HepG2 (cell line): ENCODE results near the gene NOP56. TPM values are rescaled to one million over a fixed set of nuclear protein-coding genes. Genes with fewer than 3 reads are reported as not detected.

Source experiments
- ATAC-seq: fragments of 200-7000 bp; cut with Tn5 transposase; 3 replicates; pipeline ENCODE4 v1.9.1; 2020; ENCODE audit warnings: mild to moderate bottlenecking, moderate library complexity
- BruUV-seq: library from RNA; stranded (reverse); fragments of 400-500 nt; replicated peaks from 2 replicates; lab custom pipeline; 2021; lab: Mats Ljungman, UMichigan
- CTCF ChIA-PET: fragments of 300-600 bp; formaldehyde crosslinking; extraction: SDS; loops from one replicate; lab custom pipeline; 2021; ENCODE audit warnings: low total read pairs, inconsistent platforms, low intra/inter-chr PET ratio; lab: Yijun Ruan, JAX
- POLR2A ChIA-PET: fragments of 350-600 bp; sonication (Branson Sonifier 250); formaldehyde crosslinking; loops from one replicate; lab custom pipeline; 2020; ENCODE audit warnings: antibody characterized with exemption, inconsistent platforms; lab: Yijun Ruan, JAX
- DNase-seq: peaks from one replicate; pipeline ENCODE4 v3.0.0-alpha.2; 2015; ENCODE audit warnings: low spot score
- FAIRE-seq: peaks from 3 replicates; lab custom pipeline; 2011; peaks lifted over from hg19 to GRCh38; lab: Jason Lieb, UNC
- H2AFZ ChIP-seq: one replicate; pipeline ENCODE4 v1.6.1; 2011; ENCODE audit warnings: low read length, inconsistent platforms
- H3K27ac ChIP-seq: fragments of 300-600 bp; 3 replicates; pipeline ENCODE4 v1.8.0; 2011; ENCODE audit warnings: mixed run types, mild to moderate bottlenecking, mixed read lengths, low read length, inconsistent platforms; ENCODE audit not compliant: insufficient read depth; ENCODE audit errors: extremely low read length
- H3K27me3 ChIP-seq, 2 experiments: fragments of 200-600 bp in 1 of 2; 2 replicates in 1 of 2; 3 replicates in 1 of 2; pipeline versions ENCODE4 v1.6.0 to v1.8.0; 2011; ENCODE audit warnings: low read length in 2 of 2, mild to moderate bottlenecking in 2 of 2, moderate library complexity in 2 of 2, inconsistent platforms in 1 of 2; ENCODE audit not compliant: insufficient read depth in 2 of 2, control insufficient read depth in 1 of 2
- H3K36me3 ChIP-seq, 2 experiments: fragments of 200-600 bp in 1 of 2; replicated peaks in 1 of 2; 2 replicates in 1 of 2; 3 replicates in 1 of 2; pipeline versions ENCODE4 v1.5.1 to v1.8.0; 2011; ENCODE audit warnings: low read length in 2 of 2, inconsistent platforms in 1 of 2; ENCODE audit not compliant: insufficient read depth in 2 of 2, control insufficient read depth in 1 of 2
- H3K4me1 ChIP-seq: 2 replicates; pipeline ENCODE4 v1.5.1; 2012; ENCODE audit warnings: low read length, inconsistent platforms; ENCODE audit not compliant: insufficient read depth
- H3K4me2 ChIP-seq: 2 replicates; pipeline ENCODE4 v1.6.0; 2011; ENCODE audit warnings: low read depth, low read length, inconsistent platforms
- H3K4me3 ChIP-seq, 3 experiments: fragments of 200-600 bp in 1 of 3; sonication (generic), shearing (Covaris generic) in 1 of 3; replicated peaks in 1 of 3; 2 replicates each; pipeline ENCODE4 v1.5.1; 2011 to 2016; ENCODE audit warnings: low read length in 3 of 3, inconsistent platforms in 2 of 3, low read depth in 2 of 3, mild to moderate bottlenecking in 2 of 3, control low read depth in 1 of 3, mixed read lengths in 1 of 3; ENCODE audit not compliant: insufficient read depth in 1 of 3
- H3K79me2 ChIP-seq: one replicate; pipeline ENCODE4 v1.6.1; 2011; ENCODE audit warnings: low read length, inconsistent platforms; ENCODE audit not compliant: insufficient read depth
- H3K9ac ChIP-seq: 2 replicates; pipeline ENCODE4 v1.6.0; 2011; ENCODE audit warnings: mild to moderate bottlenecking, low read depth, low read length, inconsistent platforms; ENCODE audit not compliant: insufficient read depth
- H3K9me3 ChIP-seq: 2 replicates; pipeline ENCODE4 v1.5.1; 2012; ENCODE audit warnings: mild to moderate bottlenecking, low read length
- H4K20me1 ChIP-seq: 2 replicates; pipeline ENCODE4 v1.6.0; 2011; ENCODE audit warnings: inconsistent platforms, mild to moderate bottlenecking, low read length, moderate library complexity; ENCODE audit not compliant: insufficient read depth
- BRCA1 ChIP-seq: sonication (generic); formaldehyde crosslinking; IDR thresholded peaks from 2 replicates; pipeline ENCODE4 v1.4.0; 2020; ENCODE audit warnings: missing genetic modification reagents
- HNF4A ChIP-seq: sonication (generic); formaldehyde crosslinking; IDR thresholded peaks from 2 replicates; pipeline ENCODE4 v1.4.0; 2020; ENCODE audit warnings: missing genetic modification reagents
- PHF8 ChIP-seq: sonication (generic); formaldehyde crosslinking; IDR thresholded peaks from 2 replicates; pipeline ENCODE4 v1.5.0; 2020; ENCODE audit warnings: missing genetic modification reagents
- PRDM4 ChIP-seq: sonication (generic); formaldehyde crosslinking; IDR thresholded peaks from 2 replicates; pipeline ENCODE4 v1.9.0; 2021; ENCODE audit warnings: missing genetic modification reagents, borderline replicate concordance
- ZEB1 ChIP-seq: IDR thresholded peaks from 2 replicates; pipeline ENCODE4 v1.6.1; 2012; ENCODE audit warnings: mild to moderate bottlenecking, low read depth, inconsistent platforms; ENCODE audit not compliant: insufficient replicate concordance
- ZNF12 ChIP-seq: sonication (generic); formaldehyde crosslinking; IDR thresholded peaks from 2 replicates; pipeline ENCODE4 v1.5.0; 2020; ENCODE audit warnings: missing genetic modification reagents
- ZNF652 ChIP-seq: IDR thresholded peaks from 2 replicates; pipeline ENCODE4 v1.6.1; 2016; ENCODE audit warnings: low read depth, borderline replicate concordance
- ZNF784 ChIP-seq: sonication (generic); formaldehyde crosslinking; IDR thresholded peaks from 2 replicates; pipeline ENCODE4 v1.5.1; 2020; ENCODE audit warnings: missing genetic modification reagents, mild to moderate bottlenecking, borderline replicate concordance
- WGBS: methylation state at CpG from one replicate; pipeline ENCODE4 v1.1.6; 2017; ENCODE audit warnings: low lambda C conversion rate; 5-methylcytosine and 5-hydroxymethylcytosine counted together
- in situ Hi-C: cut with HindIII; loops from 2 replicates; pipeline ENCODE4 v1.10.0; 2017; ENCODE audit warnings: low pct_unique_long_range_greater_than_20kb; ENCODE audit not compliant: extremely low pct_ligation_motif_present
- intact Hi-C: fragments of 100-400 bp; cut with micrococcal nuclease; formaldehyde crosslinking; loops from one replicate; pipeline ENCODE4 v1.10.0; 2022; ENCODE audit not compliant: unreplicated experiment
- polyA plus RNA-seq, 8 experiments: library from polyadenylated mRNA; depleted of rRNA in 3 of 8; stranded (reverse) in 7 of 8; unstranded in 1 of 8; fragments of >200 nt; fragmentation: Illumina TruSeq in 4 of 8; extraction: Trizol in 4 of 8; gene quantifications; 2 replicates each; pipeline versions ENCODE4 v1.2.1 to v1.2.3, GENCODE V29; 2011 to 2016; ENCODE audit warnings: low read depth in 4 of 8, missing spikeins in 1 of 8, mixed read lengths in 1 of 8; ENCODE audit not compliant: insufficient read depth in 1 of 8
- total RNA-seq, 5 experiments: library from RNA; depleted of rRNA; stranded (reverse); fragments of >200 nt; fragmentation: Illumina TruSeq; extraction: Trizol; gene quantifications; 2 replicates each; pipeline ENCODE4 v1.2.3, GENCODE V29; 2016; ENCODE audit warnings: low read depth in 1 of 5

The NOP56 gene
- total and polyA plus RNA-seq, 2 of the 13 experiments (the other 11 are each of a cell fraction or from before 2014, with no cell fraction given) = 369 to 1,116 TPM

- Histone ChIP-seq H3K36me3 (no peaks in the 10 kb centered on the region), H3K27ac (no peak overlapping the region), H3K9ac (no peak overlapping the region), H3K27me3 (peaks cover 0 to 12% of the 10 kb centered on the region in 2 experiments; a peak in 2 of 5 replicates), H3K79me2 (no peaks in the 10 kb centered on the region), H3K4me3 (no peak overlapping the region), H3K4me1 (no peaks in the 10 kb centered on the region), H4K20me1 (no peaks in the 10 kb centered on the region), H2AFZ (no peak overlapping the region), H3K9me3 (no peaks in the 10 kb centered on the region), H3K4me2 (no peak overlapping the region)
- in situ Hi-C loops = no loop called here
- CTCF ChIA-PET = no interaction called here
- 8% methylated on average over 6 of the region's 6 CpGs for WGBS
- DNase-seq = no peak
- no peak for ATAC-seq
- intact Hi-C loops = no loop called here
- no TSS peak for BruUV-seq
- no peak for FAIRE-seq
- TF ChIP-seq ZEB1 (no peak), HNF4A (CRISPR knock-in tag) (no peak), PRDM4 (CRISPR knock-in tag) (no peak), ZNF652 (CRISPR knock-in tag) (no peak), PHF8 (no peak), BRCA1 (CRISPR knock-in tag) (no peak)
- POLR2A ChIA-PET = interaction anchor here (1.4 to 2.6 kb wide), 2 partner anchors 10 to 15 kb away, joined by 4 to 13 read pairs; partner anchors contain the start of gene NOP56
These were observed 15.2 kb upstream of the NOP56 start for GRCh38 chr20:2637246-2637645.

GRCh38 chr20:2640260-2640659 is 12.2 kb upstream of the NOP56 start:
- no peak for ATAC-seq
- H3K4me3 ChIP-seq = no peak overlapping the region
- H3K9me3 ChIP-seq = no peaks in the 10 kb centered on the region
- TF ChIP-seq ZNF784 (no peak), ZNF12 (CRISPR knock-in tag) (peak; percentile 57; the same call in 1 of the 2 replicates)
- TF ChIP-seq, all 625 proteins: peak for 1
- Histone ChIP-seq H4K20me1 (no peaks in the 10 kb centered on the region), H3K4me1 (no peaks in the 10 kb centered on the region), H3K4me2 (no peak overlapping the region), H3K27ac (no peak overlapping the region), H3K9ac (no peak overlapping the region), H3K79me2 (no peaks in the 10 kb centered on the region), H3K36me3 (no peaks in the 10 kb centered on the region), H3K27me3 (peaks cover 0 to 12% of the 10 kb centered on the region in 2 experiments; a peak in 2 of 5 replicates), H2AFZ (no peak overlapping the region)
- no peak for FAIRE-seq
- CTCF ChIA-PET = no interaction called here
- POLR2A ChIA-PET = interaction anchor here (0.6 kb wide), 1 partner anchor 520 kb away, joined by 3 read pairs; the partner anchor contains the start of genes FASTKD5 and UBOX5
- no TSS peak for BruUV-seq
- intact Hi-C loops (no loop called here), in situ Hi-C loops (no loop called here)
- no peak for DNase-seq
- 2% methylated on average over 1 of the region's 1 CpG for WGBS
